Mesangial cell (primary cell): ENCODE results near the gene WNT4. TPM values are rescaled to one million over a fixed set of nuclear protein-coding genes. Genes with fewer than 3 reads are reported as not detected.

Experiments
- total RNA-seq: library from RNA; depleted of rRNA; stranded (reverse); fragments of >200 nt; gene quantifications from 2 replicates; pipeline ENCODE4 v1.2.3, GENCODE V29; 2015

Gene WNT4
- total RNA-seq = under 0.01 and 3.3 TPM in 2 replicates

GRCh38 chr1:22143065-22144033, at the start of gene WNT4:
Gene WNT4 (minus strand): TSS chr1:22143097. CDS start chr1:22142922, 175 bp downstream.

Other genes starting within 250 kb of the WNT4 start
- gene HSPG2, start 205.8 kb downstream of the WNT4 start, total RNA-seq = 146 and 507 TPM in 2 replicates
- gene CELA3B, start 166.1 kb downstream of the WNT4 start, total RNA-seq = not detected in 2 replicates
- gene CELA3A, start 141.4 kb downstream of the WNT4 start, total RNA-seq = not detected in 2 replicates
- 198 and 249 TPM in 2 replicates for gene CDC42, start 90.4 kb downstream of the WNT4 start, total RNA-seq